ENCODE measurements around the gene B4GALT6.
A peak's percentile ranks its signal among the peaks of the same experiment; 100 is the strongest.

The B4GALT6 gene

GRCh38 chr18:31649978-31650719 lies 34.2 kb downstream of the B4GALT6 start:
- TF ChIP-seq, protein P1, sequence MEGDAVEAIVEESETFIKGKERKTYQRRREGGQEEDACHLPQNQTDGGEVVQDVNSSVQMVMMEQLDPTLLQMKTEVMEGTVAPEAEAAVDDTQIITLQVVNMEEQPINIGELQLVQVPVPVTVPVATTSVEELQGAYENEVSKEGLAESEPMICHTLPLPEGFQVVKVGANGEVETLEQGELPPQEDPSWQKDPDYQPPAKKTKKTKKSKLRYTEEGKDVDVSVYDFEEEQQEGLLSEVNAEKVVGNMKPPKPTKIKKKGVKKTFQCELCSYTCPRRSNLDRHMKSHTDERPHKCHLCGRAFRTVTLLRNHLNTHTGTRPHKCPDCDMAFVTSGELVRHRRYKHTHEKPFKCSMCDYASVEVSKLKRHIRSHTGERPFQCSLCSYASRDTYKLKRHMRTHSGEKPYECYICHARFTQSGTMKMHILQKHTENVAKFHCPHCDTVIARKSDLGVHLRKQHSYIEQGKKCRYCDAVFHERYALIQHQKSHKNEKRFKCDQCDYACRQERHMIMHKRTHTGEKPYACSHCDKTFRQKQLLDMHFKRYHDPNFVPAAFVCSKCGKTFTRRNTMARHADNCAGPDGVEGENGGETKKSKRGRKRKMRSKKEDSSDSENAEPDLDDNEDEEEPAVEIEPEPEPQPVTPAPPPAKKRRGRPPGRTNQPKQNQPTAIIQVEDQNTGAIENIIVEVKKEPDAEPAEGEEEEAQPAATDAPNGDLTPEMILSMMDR (conservative IDR thresholded peaks at IDR 0.05; ENCODE audit: control insufficient read depth, insufficient read depth, low read depth, low read length) = no peak
- no peak for DNase-seq (ENCODE audit: low read depth)
- no peak overlapping the region for H3K4me3 ChIP-seq (ENCODE audit: control insufficient read depth, low read depth, low read length)

- H3K4me3 ChIP-seq (ENCODE audit: control insufficient read depth, low read depth, low read length) = no peak overlapping the region
- DNase-seq (ENCODE audit: low read depth) = no peak
- TF ChIP-seq, protein P1 (conservative IDR thresholded peaks at IDR 0.05; ENCODE audit: control insufficient read depth, insufficient read depth, low read depth, low read length) = no peak
These were observed 34.9 kb downstream of the B4GALT6 start for GRCh38 chr18:31649449-31649848.

DNA sequence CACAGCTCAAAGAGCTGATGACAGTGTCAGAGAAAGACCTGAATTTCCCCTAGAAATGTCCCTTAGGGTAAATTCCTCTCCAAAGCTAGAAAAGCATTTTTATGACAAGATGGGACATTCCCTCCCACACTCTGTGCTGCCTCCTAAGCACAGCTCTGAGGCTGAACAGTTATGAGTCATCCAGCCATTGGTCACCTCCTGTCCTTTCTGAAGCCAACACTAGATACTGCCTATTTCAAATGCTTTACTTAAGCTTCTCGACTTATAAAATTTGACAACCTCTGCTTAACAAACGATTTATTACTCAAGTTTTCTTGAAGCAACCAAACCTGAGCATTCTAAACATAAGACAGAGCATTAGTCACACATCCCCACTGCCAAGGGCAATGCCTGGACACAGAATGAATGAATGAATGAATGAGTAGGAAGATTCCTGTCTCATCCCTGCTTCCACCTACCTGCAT lies 35.4 kb downstream of the B4GALT6 start:
- TF ChIP-seq, protein P1 (conservative IDR thresholded peaks at IDR 0.05; ENCODE audit: control insufficient read depth, insufficient read depth, low read depth, low read length) = no peak
- no peak overlapping the region for H3K4me3 ChIP-seq (ENCODE audit: control insufficient read depth, low read depth, low read length)
- DNase-seq (ENCODE audit: low read depth) = peak; percentile 63

GRCh38 chr18:31648458-31648857 lies 35.9 kb downstream of the B4GALT6 start:
- DNase-seq (ENCODE audit: low read depth) = no peak
- no peak overlapping the region for H3K4me3 ChIP-seq (ENCODE audit: control insufficient read depth, low read depth, low read length)
- TF ChIP-seq, protein P1 (conservative IDR thresholded peaks at IDR 0.05; ENCODE audit: control insufficient read depth, insufficient read depth, low read depth, low read length) = no peak

DNA sequence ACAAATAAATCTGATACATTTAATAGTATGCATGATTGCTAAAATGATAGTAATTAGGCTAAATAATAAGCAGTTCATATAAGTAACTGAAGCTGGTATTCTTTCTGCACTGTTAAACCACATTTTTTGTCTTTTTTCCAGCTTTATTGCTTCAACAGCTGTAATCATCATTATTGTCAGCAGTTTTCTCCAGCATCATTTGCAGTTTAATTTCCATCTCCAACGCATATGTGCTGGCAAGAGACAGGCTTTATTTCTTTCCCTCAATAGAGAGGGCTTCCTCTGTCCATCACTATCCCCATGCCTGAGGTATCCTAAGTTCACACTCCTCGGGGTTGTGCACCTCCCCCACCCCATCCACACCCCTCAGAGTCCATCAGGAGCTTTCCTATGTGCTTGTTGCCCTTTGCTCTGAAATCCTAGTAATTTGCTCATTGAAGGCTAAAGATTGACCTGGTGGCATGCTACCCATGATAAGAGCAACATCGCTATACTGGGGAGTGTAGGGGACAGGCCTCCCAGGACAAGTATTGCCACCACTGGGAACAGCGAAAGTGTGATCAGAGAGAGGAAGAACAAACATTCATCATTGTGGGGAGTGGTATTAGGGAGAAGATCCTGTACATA lies 37.1 kb downstream of the B4GALT6 start:
- no peak for DNase-seq (ENCODE audit: low read depth)
- TF ChIP-seq, protein P1 (conservative IDR thresholded peaks at IDR 0.05; ENCODE audit: control insufficient read depth, insufficient read depth, low read depth, low read length) = no peak
- H3K4me3 ChIP-seq (ENCODE audit: control insufficient read depth, low read depth, low read length) = no peak overlapping the region

DNA sequence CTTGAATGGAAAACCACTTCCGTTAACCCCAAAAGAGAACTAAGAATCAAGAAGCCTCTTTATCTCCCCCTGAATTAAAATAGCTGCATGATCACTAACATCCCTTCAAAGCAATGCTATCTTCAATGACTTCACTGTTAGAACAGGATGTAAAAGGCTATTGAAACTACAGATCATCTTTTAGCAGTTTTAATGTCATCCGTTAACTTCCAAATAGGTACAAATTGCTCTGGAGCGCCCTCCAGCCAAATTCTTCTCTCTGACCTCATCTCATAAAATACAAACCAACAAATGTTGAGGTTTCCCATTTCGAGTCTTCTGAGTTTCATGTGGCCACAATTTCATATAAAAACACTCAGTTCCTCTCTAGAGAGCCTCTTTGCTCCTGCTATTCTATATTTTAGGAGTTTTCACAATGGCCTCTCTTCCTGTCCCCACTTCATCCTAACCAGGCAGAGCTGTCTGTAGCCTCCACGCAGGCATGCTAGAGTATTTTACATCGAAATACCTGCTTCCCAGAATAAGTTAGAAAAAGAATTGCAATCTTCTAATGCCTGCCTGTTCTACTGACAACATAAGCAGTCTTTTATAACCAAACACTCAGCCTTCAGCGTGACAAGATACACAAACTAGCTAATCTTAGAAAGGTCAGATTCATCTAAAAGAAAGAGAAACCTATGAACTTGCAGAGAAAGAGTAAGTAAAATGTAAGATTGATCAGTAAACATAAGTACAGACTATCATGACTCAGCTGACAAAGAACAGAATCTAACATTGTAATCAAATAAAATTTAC lies 37.9 kb downstream of the B4GALT6 start:
- TF ChIP-seq, protein P1 (conservative IDR thresholded peaks at IDR 0.05; ENCODE audit: control insufficient read depth, insufficient read depth, low read depth, low read length) = no peak
- DNase-seq (ENCODE audit: low read depth) = no peak
- no peak overlapping the region for H3K4me3 ChIP-seq (ENCODE audit: control insufficient read depth, low read depth, low read length)
